Measurements from ENCODE around the gene PI4K2A. TPM values are rescaled to one million over a fixed set of nuclear protein-coding genes. Genes with fewer than 3 reads are reported as not detected.

The PI4K2A gene
- total and polyA plus RNA-seq, 2 of the 13 experiments (the other 11 are each of a cell fraction or from before 2014, with no cell fraction given): 10.9 to 14.3 TPM

- TF ChIP-seq, protein P1, sequence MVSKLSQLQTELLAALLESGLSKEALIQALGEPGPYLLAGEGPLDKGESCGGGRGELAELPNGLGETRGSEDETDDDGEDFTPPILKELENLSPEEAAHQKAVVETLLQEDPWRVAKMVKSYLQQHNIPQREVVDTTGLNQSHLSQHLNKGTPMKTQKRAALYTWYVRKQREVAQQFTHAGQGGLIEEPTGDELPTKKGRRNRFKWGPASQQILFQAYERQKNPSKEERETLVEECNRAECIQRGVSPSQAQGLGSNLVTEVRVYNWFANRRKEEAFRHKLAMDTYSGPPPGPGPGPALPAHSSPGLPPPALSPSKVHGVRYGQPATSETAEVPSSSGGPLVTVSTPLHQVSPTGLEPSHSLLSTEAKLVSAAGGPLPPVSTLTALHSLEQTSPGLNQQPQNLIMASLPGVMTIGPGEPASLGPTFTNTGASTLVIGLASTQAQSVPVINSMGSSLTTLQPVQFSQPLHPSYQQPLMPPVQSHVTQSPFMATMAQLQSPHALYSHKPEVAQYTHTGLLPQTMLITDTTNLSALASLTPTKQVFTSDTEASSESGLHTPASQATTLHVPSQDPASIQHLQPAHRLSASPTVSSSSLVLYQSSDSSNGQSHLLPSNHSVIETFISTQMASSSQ (IDR thresholded peaks at IDR 0.05; ENCODE audit: low read depth): no peak
- TF ChIP-seq, protein P1 (CRISPR knock-in tag; IDR thresholded peaks at IDR 0.05; ENCODE audit: borderline replicate concordance): 0 out of 2 replicates have a peak, but pooled peaks have one; percentile 37
- TF ChIP-seq ZNF383 (CRISPR knock-in tag; IDR thresholded peaks at IDR 0.05; ENCODE audit: borderline replicate concordance): no peak
- no peak; the same call in 1 of the 2 replicates for TF ChIP-seq ZXDC (CRISPR knock-in tag; IDR thresholded peaks at IDR 0.05)
- no peak for TF ChIP-seq PREB (CRISPR knock-in tag; IDR thresholded peaks at IDR 0.05)
- peak; percentile 7; the same call in 1 of the 2 replicates for TF ChIP-seq TFAP4 (IDR thresholded peaks at IDR 0.05; ENCODE audit: borderline replicate concordance, low read depth)
- TF ChIP-seq MXD4 (CRISPR knock-in tag; IDR thresholded peaks at IDR 0.05): 0 out of 2 replicates have a peak, but pooled peaks have one; percentile 27
- TF ChIP-seq ZNF788 (CRISPR knock-in tag; IDR thresholded peaks at IDR 0.05; ENCODE audit: borderline replicate concordance): peak; percentile 56; the same call in 1 of the 2 replicates
- no peak for TF ChIP-seq NR2F1 (CRISPR knock-in tag; IDR thresholded peaks at IDR 0.05)
- TF ChIP-seq ZFX (CRISPR knock-in tag; IDR thresholded peaks at IDR 0.05; ENCODE audit: low read depth): peak; percentile 80
- no peak for TF ChIP-seq NONO (IDR thresholded peaks at IDR 0.05)
- TF ChIP-seq NONO (CRISPR knock-in tag; conservative IDR thresholded peaks at IDR 0.05): 0 out of 2 replicates have a peak, but pooled peaks have one; percentile 39
- no peak for TF ChIP-seq ZNF263 (CRISPR knock-in tag; IDR thresholded peaks at IDR 0.05)
- TF ChIP-seq POGZ (CRISPR knock-in tag; IDR thresholded peaks at IDR 0.05): peak; percentile 42; the same call in 1 of the 2 replicates
- 0 out of 2 replicates have a peak, but pooled peaks have one; percentile 27 for TF ChIP-seq TSC22D2 (CRISPR knock-in tag; IDR thresholded peaks at IDR 0.05; ENCODE audit: borderline replicate concordance)
- 0 out of 2 replicates have a peak, but pooled peaks have one; percentile 49 for TF ChIP-seq KLF12 (CRISPR knock-in tag; IDR thresholded peaks at IDR 0.05; ENCODE audit: borderline replicate concordance)
- TF ChIP-seq ISL2 (CRISPR knock-in tag; IDR thresholded peaks at IDR 0.05): peak; percentile 15; the same call in 1 of the 2 replicates
Observed at GRCh38 chr10:97632949-97633884, 7.3 kb upstream of the PI4K2A start, which contains the start of gene MORN4 (continued).
